ENCODE measurements around the gene KCTD5.

DNA sequence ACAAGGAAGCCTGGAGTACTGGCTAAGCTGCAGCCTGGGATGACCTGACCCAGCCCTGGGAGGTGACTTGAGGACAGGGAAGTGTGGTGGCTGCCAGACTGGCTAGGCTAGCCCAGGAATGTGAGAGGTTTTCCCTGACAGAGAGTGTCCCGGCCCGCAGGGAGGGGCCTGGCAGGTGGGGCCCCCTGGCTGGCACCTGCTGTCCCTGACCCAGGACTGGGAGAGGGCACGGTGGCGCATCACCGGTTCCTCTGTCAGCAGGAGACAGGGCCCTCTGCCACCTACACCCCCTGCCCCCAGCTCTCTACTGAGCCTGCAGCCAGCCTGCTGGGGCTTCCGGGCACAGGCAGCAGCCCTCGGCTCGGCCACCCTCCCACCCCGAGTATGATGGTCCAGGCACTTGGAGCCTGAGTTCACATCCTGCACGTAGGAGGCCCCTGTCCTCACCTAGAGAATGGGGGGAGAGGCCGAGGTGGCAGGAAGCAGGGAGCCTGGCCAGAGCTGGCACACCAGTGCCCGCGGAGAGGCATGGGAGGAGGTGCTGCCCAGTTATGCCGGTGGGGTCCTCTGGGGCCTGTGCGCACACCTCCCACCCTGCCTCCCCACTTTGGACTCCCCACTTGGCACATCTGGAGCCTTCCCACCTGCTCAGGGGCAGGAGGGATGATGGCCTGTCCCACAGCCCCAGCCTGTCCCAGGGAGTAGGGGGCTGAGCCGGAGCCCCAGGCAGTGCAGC, 37.2 kb downstream of the KCTD5 start:
- no peak for TF ChIP-seq ZNF324 (tag by site-specific recombination; IDR thresholded peaks at IDR 0.05)
- TF ChIP-seq, protein P1, sequence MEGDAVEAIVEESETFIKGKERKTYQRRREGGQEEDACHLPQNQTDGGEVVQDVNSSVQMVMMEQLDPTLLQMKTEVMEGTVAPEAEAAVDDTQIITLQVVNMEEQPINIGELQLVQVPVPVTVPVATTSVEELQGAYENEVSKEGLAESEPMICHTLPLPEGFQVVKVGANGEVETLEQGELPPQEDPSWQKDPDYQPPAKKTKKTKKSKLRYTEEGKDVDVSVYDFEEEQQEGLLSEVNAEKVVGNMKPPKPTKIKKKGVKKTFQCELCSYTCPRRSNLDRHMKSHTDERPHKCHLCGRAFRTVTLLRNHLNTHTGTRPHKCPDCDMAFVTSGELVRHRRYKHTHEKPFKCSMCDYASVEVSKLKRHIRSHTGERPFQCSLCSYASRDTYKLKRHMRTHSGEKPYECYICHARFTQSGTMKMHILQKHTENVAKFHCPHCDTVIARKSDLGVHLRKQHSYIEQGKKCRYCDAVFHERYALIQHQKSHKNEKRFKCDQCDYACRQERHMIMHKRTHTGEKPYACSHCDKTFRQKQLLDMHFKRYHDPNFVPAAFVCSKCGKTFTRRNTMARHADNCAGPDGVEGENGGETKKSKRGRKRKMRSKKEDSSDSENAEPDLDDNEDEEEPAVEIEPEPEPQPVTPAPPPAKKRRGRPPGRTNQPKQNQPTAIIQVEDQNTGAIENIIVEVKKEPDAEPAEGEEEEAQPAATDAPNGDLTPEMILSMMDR (tag by site-specific recombination; IDR thresholded peaks at IDR 0.05), result no peak
- no peak for TF ChIP-seq ZNF677 (tag by site-specific recombination; IDR thresholded peaks at IDR 0.05)
- no peak for TF ChIP-seq ZNF10 (tag by site-specific recombination; IDR thresholded peaks at IDR 0.05)
